GM15510 (cell line): Measurements from ENCODE around the gene OR10A7.

ENCODE experiments used
- POLR2A ChIP-seq: IDR thresholded peaks from 3 replicates; pipeline ENCODE4 v1.6.1; 2011; ENCODE audit warnings: borderline replicate concordance; ENCODE audit not compliant: insufficient read length; ENCODE audit errors: extremely low read depth

OR10A7 gene, protein sequence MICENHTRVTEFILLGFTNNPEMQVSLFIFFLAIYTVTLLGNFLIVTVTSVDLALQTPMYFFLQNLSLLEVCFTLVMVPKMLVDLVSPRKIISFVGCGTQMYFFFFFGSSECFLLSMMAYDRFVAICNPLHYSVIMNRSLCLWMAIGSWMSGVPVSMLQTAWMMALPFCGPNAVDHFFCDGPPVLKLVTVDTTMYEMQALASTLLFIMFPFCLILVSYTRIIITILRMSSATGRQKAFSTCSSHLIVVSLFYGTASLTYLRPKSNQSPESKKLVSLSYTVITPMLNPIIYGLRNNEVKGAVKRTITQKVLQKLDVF

DNA sequence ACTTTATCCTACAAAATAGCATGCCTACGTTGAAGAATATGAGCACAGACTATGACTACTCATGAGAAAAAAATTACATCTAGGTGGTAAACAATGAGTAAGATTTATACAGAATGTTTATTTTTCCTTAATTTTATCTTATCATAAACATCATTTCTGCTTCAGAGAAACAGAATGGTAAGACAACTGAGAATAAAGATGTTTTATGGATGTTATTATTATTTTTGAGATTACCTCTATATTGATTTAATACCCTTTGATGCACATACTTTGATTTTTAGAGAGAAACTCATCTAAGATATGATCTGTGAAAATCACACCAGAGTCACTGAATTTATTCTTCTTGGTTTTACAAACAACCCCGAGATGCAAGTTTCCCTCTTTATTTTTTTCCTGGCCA lies at the start of gene OR10A7:
OR10A7 (plus strand) TSS at position 301 of the 400 bp plus-strand sequence; CDS start at position 301, 0 bp downstream.
- no peak for TF ChIP-seq POLR2A

DNA sequence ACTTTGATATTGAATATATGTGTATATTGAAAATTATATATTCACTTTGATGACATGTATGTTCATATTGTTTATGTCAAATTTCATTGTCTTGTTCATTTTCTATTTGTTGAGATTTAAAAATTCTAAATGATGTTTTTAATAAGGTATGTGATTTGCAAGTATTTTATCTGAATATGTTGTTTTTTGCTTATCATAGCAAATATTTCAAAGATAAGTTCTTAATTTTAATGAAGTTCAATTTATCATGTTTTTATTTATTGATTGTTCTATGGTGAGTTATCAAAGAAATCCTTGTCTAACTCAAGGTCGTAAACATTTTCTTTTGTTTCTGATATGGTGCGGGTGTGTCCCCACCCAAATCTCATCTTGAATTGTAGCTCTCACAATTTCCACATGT lies 49.4 kb upstream of the OR10A7 start:
- no peak for TF ChIP-seq POLR2A

DNA sequence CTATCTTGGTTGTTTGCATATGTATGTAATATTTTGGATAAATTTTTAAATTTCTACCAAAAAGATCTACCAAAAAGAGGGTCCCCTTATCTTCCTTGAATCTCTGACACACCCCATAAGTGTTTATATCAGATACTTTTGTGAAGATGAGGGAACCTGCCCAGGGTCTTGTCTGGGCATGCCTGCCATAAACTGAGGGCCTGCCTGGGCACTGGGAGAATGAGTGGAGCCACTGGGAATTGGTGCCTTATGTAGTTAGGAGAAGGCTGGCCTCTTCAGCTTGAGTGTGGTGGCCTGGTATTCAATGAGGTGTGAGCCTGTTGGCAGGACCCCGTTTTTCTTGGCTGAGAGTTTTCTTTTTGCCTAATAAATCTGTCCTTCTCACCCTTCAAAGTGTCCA lies 48.1 kb upstream of the OR10A7 start:
- TF ChIP-seq POLR2A: no peak

DNA sequence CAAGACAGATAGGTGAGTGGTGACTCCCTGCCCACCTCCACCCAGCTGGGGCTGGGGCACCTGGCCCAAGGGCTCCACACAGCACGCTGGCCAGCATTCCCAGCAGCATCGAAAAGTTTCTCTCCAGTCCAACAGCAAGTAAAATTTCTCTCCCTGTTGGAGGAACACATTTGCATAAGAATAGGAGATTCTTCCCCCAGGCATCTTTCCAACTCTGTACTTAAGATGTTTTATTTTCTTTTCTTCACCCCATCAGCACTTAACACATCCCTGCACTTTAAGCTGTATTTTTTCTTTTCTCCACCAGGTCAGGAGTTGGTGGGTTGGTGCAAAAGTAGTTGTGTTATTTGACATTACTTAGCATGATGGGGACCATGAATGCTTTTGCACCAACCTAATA lies 47.4 kb upstream of the OR10A7 start:
- no peak for TF ChIP-seq POLR2A

DNA sequence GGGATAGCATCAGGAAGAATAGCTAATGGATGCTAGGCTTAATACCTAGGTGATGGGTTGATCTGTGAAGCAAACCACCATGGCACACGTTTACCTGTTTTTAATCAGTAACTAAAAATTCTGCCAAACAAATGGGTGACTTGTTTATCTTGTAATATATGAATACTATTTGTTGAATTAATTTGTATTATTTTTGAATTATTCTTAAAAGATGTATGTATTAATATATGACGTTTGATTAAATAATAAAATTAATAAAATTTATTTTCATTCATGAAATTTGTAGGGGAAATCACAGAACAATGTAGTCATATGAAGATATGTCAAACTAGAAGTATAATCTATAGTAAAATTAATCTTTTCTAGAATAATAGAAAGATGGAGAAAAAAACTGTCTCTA lies 32.3 kb upstream of the OR10A7 start:
- TF ChIP-seq POLR2A: no peak

DNA sequence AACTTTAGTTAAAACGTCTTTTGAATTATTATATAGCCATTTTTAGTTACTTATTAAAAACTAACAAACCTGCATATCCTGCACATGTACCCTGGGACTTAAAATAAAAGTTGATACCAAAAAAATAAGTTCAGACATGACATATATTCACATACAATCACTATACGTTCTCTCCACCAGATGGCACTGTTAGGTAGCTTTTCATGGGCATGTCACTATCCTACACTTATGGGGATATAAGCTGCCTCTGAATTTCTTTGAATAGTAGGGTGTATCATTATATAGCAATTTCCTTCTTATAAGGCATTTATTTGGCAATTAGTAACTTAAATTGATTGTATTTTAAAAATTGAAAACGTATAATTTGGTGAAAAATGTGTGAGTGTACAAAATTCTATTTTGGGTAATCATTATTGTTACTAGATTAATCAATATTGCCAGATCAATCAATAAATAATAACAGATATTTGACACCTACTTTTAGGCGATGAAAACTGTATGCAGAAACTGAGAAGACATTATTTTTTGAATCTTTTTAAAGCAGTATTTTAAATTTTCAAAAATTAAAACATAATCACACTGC lies 31.8 kb upstream of the OR10A7 start:
- no peak for TF ChIP-seq POLR2A

DNA sequence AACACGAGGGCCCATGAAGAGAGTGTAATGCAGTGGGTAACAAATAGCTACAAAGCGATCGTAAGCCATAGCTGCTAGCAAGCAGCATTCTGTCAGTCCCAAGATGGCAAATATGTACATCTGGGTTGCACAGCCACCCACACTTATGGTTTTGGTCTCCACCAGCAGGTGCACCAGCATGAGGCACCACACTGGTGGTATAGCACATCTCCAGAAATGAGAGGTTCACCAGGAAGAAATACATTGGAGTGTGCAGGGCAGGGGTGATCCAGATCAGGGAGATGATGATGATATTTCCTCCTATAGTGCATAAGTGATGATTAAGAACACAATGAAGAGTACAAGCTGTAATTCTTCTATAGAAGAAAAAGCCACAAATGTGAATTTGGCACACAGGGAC lies 26.4 kb upstream of the OR10A7 start:
- TF ChIP-seq POLR2A: no peak

DNA sequence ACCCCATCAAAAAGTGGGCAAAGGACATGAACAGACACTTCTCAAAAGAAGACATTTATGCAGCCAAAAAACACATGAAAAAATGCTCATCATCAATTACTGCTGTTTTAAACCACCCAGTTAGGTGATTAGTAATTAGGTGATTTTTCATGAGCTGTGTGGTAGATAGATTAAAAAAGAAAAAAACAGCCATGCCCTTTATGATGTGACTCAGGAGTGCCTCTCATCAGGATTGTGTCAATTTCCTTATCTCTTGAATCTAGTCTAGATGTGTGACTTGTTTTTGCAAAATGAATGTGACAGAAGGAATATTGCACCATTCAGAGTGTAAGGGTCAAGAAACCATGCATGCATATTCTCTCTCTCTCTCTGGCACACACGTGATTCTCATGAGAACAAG lies 5.7 kb downstream of the OR10A7 start:
- no peak for TF ChIP-seq POLR2A

DNA sequence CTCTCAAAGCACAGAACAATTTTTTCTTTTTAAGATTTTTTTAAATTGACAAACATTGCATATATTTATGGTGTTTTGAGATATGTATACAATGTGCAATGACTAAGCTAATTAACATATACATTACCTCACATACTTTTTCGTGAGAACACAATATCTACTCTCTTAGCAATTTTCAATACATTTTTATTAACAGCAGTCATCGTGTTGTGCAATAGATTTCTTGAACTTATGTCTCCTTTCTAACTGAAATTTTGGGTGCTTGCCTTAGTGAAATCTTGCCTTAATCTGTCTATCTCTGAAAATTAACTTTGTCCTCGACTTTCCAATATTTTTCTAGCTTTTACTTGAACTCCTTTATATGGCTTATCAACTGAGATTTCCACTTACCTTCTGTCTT lies 6.8 kb downstream of the OR10A7 start:
- TF ChIP-seq POLR2A: no peak

DNA sequence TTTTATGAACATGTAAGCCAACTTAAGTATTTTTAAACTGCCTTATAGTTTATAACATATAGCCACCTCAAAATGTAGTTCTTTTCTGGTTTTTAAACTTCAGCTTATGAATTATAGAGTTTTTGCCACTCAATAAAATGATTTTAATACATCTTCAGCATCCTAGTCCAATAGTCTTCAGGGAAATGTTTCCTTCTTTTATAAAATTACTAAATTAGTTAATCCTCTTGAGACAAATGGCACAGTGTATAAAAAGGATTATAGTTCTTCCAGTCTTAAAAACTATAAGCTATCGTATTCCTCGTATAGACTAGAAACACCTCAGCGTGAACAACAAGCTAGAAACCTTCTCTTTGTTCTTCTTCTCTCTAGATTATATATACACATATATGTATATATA lies 23.5 kb downstream of the OR10A7 start, which contains the start of gene OR6C74:
OR6C74 (plus strand) TSS at position 301 of the 400 bp plus-strand sequence. CDS start 2,679 bp downstream, outside the sequence.
- no peak for TF ChIP-seq POLR2A

DNA sequence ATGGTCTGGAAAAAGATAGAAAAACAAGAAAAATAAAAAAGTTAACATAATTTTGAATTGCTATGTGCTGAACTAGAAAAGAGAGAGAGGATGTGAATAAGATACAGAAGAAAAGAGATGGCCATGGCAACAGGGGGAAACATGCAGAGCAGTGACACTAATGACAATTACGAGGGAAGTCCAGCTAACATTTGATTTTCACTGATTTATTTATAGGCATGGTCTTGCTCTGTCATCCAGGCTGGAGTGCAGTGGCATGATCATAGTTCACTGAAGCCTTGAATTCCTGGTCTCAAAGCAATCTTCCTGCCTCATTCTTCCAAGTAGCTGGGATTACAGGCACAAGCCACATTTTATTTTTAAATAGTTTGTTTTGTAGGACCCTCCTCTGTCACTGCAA lies 25.3 kb downstream of the OR10A7 start:
- TF ChIP-seq POLR2A: no peak

DNA sequence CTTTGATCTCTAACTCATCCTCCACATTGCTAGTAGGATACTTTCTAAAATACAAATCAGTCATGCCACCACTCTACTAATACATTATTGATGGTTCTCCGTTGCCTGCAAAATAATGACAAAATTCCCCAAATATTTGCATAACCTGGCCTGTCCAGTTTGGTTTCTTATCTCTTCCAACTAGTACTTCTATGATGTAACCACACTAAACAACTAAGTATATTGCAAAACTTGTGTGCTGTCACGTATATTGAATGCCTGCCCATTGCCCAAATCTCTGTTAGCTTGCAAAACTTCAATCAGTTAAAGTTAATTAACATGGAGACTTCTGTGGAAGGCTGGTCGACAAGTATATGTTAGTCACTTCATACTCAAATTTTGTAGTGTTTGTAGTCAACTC lies 30.1 kb downstream of the OR10A7 start:
- TF ChIP-seq POLR2A: no peak

DNA sequence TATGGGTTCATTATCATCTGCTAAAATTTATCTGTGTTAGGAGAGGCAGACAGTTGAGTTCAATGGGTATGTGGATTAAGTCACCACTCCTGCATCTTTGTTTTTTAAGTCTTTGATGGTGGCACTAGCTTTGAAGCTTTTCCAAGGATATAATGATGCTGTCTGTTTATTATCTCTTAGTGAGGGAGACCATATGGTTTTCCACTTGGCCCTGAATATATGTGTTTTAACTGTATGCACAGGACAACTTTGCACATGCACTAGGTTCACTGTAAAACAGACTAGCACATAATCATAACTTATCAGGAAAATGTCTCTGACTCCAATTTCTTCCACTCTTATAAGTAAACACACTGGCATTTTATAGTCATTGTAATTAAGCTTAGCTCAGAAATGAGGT lies 32.5 kb downstream of the OR10A7 start:
- no peak for TF ChIP-seq POLR2A

DNA sequence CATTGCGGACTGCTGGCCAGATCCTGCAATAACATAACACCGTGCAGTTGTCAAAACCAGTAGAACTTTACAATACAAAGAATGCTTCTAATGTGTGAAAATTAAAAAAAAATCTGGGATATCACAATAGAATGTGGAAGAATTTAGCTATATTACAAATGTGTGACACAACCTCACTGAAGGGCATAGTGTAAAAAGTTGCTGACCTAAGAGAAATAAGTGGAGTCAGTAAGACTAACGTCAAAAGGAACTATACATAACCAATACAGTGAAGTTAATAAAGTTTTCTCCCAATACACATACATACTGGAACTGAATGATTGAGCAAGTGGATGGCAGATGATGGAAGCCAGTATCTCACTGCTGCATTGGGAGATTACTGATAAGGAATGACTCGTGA lies 36.0 kb downstream of the OR10A7 start:
- no peak for TF ChIP-seq POLR2A

DNA sequence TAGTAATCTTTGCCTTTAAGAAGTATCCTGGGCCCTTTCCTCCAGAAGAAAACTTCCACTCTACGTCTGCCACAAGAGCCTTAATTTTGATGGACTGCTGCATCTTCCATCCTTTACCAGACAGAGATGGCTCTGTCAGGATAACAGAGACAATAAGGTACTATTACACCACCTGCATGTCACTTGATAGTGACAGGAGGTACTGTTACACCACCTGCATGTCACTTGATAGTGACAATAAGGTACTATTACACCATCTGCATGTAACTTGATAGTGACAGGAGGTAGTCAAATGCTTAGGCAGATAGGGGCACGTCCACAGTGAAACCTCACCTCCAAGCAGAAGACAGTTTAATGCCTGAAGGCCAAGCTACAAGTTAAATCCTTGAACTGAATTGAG lies 37.5 kb downstream of the OR10A7 start:
- no peak for TF ChIP-seq POLR2A
